Measurements from ENCODE around the gene COG5.

DNA sequence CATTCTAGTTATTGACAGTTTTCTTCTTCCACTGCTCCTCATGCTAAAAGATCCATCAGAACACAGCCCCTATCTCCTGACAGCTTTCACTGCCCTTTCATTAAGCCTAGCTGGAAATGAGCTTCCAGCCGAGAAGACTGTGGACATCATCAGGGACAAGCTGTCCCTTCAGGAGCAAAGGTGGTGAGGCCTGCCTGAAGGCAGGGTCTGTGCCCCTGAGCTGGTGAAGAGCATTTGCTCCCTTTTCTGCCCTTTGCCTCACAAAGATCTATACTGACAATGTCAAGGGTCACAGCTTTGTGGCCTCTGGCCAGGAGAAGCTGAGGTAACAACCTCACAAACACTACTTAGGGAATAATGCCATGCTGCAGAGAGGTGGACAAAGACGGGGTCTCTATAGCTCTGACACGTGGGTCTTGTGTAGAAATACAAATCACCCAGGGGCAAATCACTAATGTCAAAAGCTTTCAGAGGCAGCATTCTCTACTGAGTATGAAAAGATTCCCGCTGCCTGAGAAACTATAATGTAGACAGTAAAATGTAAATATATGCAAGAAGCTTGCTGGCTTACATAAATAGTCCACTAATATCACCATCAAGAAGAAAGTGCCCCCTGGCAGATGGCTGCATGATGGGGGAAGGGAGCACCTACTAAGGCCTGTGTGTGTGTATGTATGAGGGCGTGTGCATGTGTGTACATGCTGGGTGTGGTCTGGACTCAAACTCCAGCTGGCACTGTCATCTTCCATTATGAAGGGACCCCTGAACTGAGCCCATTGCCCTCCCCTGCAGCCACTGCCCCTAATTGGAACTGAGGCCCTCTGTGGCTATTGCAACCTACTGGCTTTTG, 339.1 kb downstream of the COG5 start:
- no peak for TF ChIP-seq CTCF (conservative IDR thresholded peaks at IDR 0.05; ENCODE audit: low read length)
- TF ChIP-seq EZH2phosphoT487 (IDR thresholded peaks at IDR 0.05; ENCODE audit: borderline replicate concordance): no peak

All from Loucy (cell line).